HG03558 (cell line): ENCODE data around the gene CTNNA1.
"Not testable (repeated sequence)": the region's sequence is repeated elsewhere in the genome, so short reads cannot be mapped to it uniquely, and the experiment has no call there.

Source experiments
- ATAC-seq: cut with Tn5 transposase; IDR thresholded peaks from one replicate; pipeline ENCODE4 v1.9.1; 2021; ENCODE audit warnings: moderate number of reproducible peaks; ENCODE audit not compliant: unreplicated experiment; ENCODE audit errors: extremely low read depth

Gene CTNNA1

DNA sequence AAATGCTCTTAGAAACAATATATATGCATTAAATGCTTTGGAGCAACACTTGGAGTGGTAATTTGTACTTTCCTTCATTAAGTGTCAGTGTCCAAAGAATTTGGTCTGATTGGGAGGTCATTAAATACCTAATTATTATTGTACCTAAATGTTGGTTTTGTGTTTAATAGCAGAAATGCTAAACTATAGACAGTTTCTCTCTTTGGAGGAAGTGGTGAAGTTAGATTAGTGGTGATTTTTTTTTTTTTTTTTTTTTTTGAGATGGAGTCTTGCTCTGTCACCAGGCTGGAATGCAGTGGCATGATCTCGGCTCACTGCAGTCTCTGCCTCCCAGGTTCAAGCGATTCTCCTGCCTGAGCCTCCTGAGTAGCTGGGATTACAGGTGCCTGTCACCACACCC lies 168.1 kb downstream of the CTNNA1 start:
- ATAC-seq = not testable (repeated sequence)

DNA sequence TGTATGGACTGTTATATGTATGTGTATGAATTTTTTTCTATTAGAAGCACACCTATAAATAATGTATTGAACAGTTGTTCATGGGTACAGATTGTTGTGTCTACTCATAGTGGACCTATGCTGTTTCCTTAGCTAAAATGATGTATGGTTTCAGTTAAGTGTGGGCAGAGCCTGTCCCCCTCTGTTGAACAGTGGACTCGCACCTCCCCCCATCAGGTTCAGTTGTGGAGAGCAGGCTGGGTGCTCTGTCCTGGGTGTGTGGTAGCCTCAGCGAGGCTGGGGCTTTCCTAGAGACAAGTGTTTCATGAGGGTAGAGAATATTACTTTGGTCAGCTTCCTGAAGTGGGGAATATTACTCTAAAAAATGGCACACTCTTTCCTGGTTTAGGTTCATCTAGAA lies 169.3 kb downstream of the CTNNA1 start:
- ATAC-seq = no peak

DNA sequence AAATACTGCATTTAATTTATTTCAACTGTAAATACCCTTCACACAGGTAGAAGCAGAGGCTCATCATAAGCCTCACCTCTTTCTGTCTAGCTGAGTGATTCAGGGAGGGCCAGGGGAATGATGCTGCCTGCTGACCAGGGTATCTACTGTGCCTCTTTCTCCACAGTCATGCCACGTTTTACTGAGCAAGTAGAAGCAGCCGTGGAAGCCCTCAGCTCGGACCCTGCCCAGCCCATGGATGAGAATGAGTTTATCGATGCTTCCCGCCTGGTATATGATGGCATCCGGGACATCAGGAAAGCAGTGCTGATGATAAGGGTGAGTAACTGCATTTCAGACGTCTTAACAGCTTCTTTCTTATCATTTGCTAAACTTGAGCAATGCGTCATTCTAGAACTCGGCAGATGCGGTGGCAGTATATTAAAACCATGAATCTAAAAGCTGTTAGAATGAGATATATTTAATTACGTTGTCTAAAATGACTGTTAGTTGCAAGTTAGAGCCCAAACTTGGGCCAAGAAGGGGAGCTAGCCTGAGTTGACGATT lies 171.9 kb downstream of the CTNNA1 start:
- no peak for ATAC-seq

DNA sequence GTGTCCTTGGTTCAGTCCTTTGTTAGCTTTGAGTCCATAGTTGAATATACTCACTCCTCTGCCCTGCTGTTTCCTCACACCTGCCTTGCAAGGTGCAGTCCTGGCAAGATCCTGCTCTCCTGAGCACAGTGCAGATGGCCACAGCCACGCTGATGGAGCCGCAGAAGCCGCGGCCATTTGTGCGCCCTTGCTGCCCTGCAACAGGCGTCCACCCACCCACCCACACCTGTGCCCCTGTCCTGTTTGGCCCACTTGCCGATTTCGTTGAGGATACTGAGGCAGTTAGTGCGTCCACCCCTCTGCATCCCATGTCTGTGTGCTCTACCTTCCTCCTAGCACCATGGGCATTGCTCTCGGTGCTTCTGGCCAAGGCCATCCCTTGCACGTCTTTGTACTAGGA lies 173.0 kb downstream of the CTNNA1 start:
- no peak for ATAC-seq

DNA sequence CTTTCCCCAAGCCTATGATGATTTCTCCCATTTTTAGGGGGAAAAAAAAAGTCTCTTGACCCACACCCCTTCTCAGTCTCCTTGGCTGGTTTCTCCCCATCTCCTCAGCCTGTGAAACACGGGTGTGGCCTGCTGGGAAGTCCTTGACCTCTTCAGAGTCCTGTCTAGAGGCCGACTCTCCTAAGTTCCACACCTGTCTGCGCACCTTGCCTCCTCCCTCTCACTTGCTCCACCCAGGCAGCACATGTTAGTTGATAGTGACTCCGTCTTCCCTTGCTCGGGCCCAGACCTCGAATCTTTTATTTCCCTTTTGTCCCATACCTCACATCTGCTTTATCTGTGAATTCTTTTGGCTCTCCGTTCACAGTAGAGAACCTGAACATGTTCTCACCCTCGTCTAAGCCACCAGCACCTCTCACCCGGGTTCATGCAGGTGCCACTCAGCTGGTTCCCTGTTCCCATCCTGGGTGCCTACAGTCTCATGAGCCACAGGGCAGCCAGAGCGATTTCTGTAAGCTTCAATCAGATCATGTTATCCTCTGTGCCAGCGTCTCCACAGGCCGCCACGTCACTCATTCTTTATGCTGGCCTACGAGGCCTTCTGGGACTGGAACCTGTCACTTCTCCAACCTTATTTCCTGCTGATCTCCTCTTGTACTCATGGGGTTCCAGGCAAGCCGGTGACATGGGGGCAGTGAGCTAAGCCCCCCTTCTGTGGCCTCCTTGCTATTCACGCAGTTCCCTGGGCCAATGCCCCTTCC lies 173.6 kb downstream of the CTNNA1 start:
- ATAC-seq = no peak

DNA sequence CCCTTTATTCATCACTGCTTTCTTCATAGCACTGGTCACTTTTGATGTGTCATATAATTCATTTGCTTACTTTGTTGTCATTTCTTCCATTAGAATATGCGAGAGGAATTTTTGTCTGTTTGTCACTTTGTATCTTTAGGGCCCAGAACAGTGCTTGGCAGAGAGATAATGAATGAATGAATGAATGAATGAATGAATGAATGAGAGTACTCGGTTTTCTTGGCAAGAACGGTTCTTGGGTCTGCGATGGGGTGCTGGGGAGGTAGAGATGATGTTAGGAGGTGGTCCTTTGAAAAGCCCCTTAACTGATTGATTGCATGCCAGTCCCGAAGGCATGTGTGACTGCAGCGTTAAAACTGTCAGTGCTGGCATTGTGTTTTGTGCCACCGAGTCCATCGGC lies 174.3 kb downstream of the CTNNA1 start:
- no peak for ATAC-seq

DNA sequence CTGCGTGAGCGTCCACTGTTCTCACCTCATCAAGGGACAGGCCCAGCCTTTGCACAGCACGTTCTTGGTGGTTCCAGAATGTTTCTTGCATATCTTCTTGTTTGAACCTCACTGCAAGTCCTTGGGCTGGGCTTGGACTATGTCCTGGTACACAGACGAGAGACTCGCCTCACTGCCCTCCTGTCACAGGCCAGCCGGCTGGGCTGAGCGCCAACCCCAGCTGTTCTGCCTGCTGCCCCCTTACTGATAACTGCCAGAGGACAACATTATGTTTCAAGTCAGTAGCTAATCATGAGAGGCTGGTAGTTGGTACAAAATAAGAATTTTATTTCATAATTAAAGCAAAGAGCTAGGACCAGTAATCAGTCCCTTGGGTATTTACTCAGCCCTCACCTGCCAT lies 174.8 kb downstream of the CTNNA1 start:
- ATAC-seq = no peak

DNA sequence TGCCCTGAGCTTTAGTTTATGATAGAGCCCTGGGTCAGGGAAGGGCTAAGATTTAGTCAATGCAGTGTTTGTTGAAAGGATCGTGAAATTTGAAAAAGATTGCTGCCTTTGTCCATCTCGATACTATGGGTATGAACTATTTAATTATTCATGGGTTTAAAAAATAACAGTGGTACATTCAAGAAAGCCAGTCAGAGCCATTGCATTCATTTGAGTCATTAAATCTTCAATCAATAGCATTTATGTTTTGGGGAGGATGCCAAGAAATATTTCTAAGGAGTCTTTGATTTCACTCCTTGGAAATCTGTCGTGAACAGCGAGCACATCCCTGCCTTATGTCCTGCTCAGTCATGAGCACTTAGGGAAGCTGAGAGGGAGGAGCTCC lies 176.3 kb downstream of the CTNNA1 start:
- no peak for ATAC-seq

DNA sequence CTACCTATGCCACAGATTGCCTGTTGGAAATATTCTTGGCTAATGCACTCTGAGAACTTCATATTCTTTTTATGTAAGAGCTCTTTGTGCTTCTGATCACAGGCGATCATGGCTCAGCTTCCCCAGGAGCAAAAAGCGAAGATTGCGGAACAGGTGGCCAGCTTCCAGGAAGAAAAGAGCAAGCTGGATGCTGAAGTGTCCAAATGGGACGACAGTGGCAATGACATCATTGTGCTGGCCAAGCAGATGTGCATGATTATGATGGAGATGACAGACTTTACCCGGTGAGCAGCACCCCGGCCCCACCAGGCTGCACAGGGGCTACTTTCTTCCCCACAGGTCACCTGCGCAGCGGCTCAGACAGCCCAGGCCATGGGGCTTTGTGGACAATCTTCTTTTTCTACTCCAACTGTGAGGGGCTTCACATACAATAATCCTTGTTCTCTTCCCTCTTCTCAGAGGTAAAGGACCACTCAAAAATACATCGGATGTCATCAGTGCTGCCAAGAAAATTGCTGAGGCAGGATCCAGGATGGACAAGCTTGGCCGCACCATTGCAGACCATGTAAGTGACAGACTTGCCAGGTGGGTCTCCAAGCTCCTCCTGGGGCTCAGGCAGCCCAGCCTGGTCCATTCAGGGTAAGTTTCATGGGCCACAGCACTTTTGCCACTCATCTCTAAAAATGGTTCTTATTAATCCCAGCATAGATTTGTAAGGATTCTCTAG lies 177.3 kb downstream of the CTNNA1 start:
- no peak for ATAC-seq

DNA sequence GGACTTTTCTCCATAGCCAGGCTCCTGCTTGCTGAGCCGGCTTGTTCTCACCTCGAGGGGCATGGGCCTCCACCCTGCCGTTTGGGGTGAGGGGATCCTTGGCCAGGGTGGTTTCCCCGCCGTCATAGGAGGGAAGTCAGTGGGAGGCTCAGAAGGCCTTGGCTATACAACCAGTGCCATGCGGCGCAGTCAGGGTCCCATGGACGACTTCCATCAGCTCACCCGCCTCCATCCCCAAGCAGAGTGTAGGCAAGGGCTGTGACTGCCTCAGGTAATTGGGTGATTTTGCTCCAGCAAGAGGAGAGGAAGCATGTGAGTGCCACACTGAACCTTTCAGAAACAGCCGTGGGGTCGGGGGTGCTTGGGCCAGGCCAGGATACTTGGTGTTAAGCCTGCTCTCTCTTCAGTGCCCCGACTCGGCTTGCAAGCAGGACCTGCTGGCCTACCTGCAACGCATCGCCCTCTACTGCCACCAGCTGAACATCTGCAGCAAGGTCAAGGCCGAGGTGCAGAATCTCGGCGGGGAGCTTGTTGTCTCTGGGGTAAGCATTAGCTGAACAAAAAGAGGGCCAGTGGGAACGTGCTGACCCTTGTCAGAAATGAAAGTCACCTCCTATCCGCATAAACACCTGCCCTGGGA lies 179.1 kb downstream of the CTNNA1 start:
- no peak for ATAC-seq

DNA sequence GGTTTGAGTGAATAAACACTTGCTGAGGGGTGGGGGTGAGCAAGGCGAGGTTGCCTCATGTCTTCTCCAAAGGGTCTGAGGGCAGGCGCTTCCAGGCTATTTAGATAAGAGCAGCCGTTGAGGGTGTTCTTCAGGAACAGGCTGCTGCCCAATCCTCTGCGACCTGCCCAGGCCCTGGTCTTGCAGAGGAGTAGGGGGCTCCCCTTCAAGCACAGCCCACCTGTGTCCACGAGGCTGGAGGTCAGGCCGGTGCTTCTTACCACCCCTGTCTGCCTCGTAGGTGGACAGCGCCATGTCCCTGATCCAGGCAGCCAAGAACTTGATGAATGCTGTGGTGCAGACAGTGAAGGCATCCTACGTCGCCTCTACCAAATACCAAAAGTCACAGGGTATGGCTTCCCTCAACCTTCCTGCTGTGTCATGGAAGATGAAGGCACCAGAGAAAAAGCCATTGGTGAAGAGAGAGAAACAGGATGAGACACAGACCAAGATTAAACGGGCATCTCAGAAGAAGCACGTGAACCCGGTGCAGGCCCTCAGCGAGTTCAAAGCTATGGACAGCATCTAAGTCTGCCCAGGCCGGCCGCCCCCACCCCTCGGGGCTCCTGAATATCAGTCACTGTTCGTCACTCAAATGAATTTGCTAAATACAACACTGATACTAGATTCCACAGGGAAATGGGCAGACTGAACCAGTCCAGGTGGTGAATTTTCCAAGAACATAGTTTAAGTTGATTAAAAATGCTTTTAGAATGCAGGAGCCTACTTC lies 180.5 kb downstream of the CTNNA1 start:
- no peak for ATAC-seq

DNA sequence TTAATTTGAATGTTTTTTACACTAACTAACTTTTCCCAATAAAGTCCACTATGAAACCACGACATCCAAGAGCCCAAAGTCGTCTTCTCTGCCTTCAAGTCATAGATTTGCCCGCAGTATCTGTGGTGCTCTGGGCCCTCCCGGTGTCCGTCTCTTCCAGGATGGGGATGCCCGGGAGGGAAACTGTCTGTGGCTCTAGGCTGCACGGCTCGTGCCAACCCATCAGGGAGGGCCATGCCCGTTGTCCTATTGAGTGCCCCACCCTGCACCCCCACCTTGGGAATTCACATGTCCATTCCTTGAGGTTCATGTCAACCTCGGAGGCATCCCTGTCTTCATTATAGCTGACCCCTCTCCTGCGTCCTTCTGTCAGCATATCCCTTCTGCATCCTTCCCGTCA lies 181.7 kb downstream of the CTNNA1 start:
- no peak for ATAC-seq

DNA sequence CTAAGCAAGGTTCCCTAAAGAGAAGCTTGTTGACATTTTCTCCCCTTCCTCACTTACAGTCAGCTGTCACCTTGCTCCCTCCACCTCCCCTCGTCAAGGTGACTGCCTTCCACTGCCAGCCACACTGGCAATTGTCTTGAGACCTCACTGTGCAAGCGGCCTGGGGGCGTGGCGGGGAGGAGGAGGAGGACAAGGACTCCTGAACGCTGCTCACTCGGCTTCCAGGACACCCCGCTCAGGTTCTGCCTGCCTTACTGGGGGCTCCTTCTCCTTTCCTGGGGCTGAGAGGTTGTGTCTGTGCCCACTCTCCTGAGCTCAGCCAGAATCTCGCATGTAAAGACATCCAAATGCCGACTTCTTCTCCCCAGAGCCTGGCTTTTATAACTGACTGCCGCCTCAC lies 182.2 kb downstream of the CTNNA1 start:
- no peak for ATAC-seq

DNA sequence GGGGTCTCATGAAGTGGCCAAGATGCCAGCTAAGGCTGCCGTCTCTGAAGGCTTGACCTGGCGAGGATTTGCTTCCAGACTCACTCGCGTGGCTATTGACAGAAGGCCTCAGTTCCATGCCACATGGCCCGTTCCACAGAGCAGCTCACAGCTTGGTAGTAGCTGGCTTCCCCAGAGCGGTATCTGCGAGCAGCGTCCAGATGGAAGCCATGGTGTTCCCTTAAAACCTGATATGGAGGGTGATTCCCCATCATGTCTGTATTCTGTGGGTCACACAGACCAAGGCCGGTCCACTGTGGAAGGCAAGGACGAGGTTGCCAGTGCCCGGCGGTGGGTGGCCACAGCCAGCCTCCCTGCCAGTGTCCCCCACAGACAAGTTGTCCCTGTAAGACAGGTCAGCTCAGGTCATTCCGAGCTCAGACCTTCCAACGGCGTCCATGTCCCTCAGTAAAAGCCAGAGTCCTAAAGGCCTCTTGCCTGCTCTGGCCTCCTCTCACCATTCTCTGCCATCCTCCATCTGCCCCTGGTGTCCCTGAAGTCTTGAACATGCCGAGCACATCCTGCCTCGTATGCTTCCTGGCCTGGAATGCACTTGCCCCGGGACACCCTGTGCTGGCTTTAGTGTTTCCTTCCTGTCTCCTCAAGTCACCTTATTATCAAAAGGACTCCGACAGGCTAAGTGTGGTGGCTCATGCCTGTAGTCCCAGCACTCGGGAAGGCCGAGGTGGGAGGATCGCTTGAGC lies 183.2 kb downstream of the CTNNA1 start:
- no peak for ATAC-seq

DNA sequence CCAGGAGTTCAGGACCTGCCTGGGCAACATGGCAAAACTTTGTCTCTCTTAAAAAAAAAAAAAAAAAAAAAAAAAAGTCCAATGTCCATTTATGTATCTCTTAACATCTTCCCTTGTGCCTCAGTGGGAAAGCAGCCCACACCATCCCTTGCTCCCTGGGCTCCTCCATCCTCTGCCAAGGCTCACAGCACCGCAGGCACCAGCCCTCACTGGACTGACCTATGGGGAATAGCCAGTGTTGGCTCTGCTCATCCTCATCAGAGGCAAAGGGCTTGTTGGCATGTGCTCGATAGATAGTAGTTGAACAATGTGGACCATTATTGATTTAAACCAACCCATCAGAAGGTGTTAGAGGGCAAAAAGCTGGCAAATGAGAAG lies 183.7 kb downstream of the CTNNA1 start:
- ATAC-seq = no peak

DNA sequence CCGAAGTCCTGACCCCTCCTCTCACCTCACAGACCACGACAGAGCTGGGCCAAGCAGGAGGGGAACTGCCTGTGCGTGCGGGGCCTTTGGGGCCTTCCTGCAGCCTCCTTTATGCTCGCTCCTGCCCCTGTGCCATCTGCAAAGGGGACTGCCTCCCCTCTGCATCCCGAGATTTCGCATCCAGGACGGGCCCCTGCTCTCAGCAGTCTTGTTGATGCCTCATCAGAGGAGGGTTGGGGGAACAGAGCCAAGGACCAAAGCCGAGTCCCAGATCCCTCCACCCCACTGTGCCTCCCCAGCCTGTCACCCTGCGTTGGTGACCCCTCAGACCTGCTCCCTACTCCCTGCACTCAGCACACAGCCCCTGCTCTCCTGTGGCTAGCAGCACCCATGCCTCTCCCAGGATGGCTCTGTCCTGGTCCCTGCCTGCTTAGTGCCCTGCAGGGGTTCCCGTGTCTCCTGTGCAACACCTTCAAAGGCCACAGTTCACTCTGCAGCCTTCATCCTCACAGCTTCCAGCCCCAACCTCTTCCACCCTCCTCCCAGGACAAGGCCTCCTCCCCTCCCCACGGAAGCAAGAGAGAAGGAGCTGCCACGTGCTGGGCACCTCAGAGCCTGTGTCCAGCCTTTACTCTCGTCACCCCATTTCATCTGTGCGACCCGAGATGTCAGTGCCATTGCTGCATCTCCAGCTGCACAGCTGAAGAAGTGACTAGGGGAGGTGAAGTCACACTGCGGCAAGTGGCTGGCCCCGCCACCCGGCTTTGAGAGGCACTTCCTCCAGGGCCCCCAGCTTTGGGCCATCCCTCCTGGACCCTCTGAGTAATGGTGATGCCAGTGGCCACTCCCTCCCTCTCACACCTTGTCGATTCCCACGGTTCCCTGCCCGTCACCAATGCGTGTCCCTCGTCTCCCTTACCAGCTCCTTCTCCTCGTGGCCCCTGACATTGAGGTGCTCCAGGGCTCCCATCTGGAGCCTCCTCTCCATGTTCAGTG lies 184.5 kb downstream of the CTNNA1 start:
- no peak for ATAC-seq

DNA sequence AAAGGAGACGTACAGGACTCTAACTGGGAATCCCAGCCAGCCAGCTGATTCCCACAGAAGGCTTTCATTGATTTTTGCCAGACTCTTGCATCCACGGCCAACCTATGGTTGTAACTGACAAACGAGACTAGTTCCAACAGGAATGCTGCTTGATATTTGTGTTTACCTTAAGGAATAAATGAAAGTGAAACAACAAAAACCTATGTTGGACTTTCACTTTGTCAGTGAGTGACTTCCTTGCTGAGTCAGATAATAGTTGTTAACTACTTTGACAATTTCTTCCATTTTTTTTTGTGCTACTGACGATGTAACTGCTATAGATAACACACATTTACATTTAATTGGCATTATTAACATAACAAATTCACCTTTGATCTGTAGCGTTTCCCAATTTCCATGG lies 185.3 kb downstream of the CTNNA1 start:
- no peak for ATAC-seq

DNA sequence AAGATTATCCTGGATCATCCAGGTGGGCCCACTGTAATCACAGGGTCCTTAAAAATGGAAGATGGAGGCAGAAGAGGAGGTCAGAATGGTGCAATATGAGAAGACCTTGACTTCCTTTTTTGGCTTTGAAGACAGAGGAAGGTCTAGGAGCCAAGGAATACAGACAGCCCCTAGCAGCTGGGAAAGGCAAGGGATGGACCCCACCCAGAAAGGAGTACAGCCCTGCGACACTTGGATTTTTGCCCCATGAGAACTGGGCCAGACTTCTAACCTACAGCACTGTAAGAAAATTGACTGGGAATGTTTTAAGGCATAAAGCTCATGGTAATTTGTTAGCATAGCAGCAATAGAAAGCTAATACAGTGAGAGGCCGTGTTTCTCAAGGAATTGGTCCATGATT lies 188.8 kb downstream of the CTNNA1 start:
- ATAC-seq = no peak

DNA sequence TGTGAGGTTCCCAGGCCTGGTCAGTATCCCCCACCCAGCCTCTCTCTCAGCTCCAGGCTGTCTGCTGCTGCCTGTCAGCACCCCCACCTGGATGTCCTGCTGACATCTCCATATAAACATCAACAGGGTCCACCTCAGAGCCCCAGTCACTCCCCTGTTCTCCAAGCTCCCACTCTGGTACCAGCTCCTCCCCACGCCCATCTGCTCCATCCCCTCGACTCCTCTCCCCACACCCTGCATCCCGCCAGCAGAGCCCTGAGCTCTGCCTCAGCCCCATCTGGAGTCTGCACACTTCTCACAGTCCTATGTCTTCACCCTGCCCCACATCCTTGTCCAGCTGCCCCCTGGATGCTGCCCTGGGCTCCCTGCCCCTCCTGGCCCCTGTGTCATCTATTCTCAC lies 189.6 kb downstream of the CTNNA1 start:
- ATAC-seq = no peak
